Measurements from ENCODE around the gene SLC24A3. TPM values are rescaled to one million over a fixed set of nuclear protein-coding genes. Genes with fewer than 3 reads are reported as not detected.

SLC24A3 gene
- polyA plus RNA-seq, 1 donor (not counting 4 experiments of a cell fraction or from before 2014, with no cell fraction given) = 0.17 TPM

GRCh38 chr20:19492116-19492515 is 279.7 kb downstream of the SLC24A3 start:
- H3K4me3 ChIP-seq (ENCODE audit: control insufficient read depth in 2 of 3, extremely low read depth in 1 of 3, insufficient read depth in 2 of 3, low read depth in 1 of 3, low read length in 3 of 3) = no peak overlapping the region
- FAIRE-seq (no peak), DNase-seq (ENCODE audit: low read depth, low spot score) (no peak)
- H3K4me1 ChIP-seq (ENCODE audit: control insufficient read depth, extremely low read depth, insufficient read depth, low read length) = no peaks in the 10 kb centered on the region
- no peaks in the 10 kb centered on the region for H3K27me3 ChIP-seq (ENCODE audit: control insufficient read depth, extremely low read depth, insufficient read depth, low read length)
- no peak overlapping the region for H2AFZ ChIP-seq (ENCODE audit: control insufficient read depth, low read length)
- no peaks in the 10 kb centered on the region for H3K9me3 ChIP-seq (ENCODE audit: control insufficient read depth, low read depth, low read length)
- H3K36me3 ChIP-seq (ENCODE audit: control insufficient read depth in 2 of 2, extremely low read depth in 1 of 2, insufficient read depth in 2 of 2, low read length in 2 of 2) = no peaks in the 10 kb centered on the region
- H3K9ac ChIP-seq (ENCODE audit: control insufficient read depth, extremely low read depth, insufficient read depth, low read length) = no peak overlapping the region
- H4K20me1 ChIP-seq (ENCODE audit: control insufficient read depth, extremely low read depth, insufficient read depth, low read length) = no peaks in the 10 kb centered on the region
- dilution Hi-C loops (cut with MboI; ENCODE audit: extremely low pct_ligation_motif_present, low sequenced_read_pairs) = no loop called here
- H3K9me1 ChIP-seq (ENCODE audit: control insufficient read depth, extremely low read depth, insufficient read depth, low read length) = no peaks in the 10 kb centered on the region
- no peaks in the 10 kb centered on the region for H3K79me2 ChIP-seq (ENCODE audit: control insufficient read depth, insufficient read depth, low read length)
- no peak overlapping the region for H3K27ac ChIP-seq (ENCODE audit: control insufficient read depth, insufficient read depth, low read length)
- H3K4me2 ChIP-seq (ENCODE audit: control insufficient read depth, extremely low read depth, insufficient read depth, low read depth, low read length) = no peak overlapping the region
- no peak for TF ChIP-seq EZH2 (IDR thresholded peaks at IDR 0.05; ENCODE audit: low read length)
- TF ChIP-seq CTCF (optimal IDR thresholded peaks at IDR 0.05 in 1 of 3, IDR thresholded peaks at IDR 0.05 in 1 of 3, conservative IDR thresholded peaks at IDR 0.05 in 1 of 3; ENCODE audit: extremely low read depth in 1 of 3, insufficient read depth in 2 of 3, low read length in 3 of 3) = no peak

- Histone ChIP-seq H3K9me3 (ENCODE audit: control insufficient read depth, low read depth, low read length) (no peaks in the 10 kb centered on the region), H3K36me3 (ENCODE audit: control insufficient read depth in 2 of 2, extremely low read depth in 1 of 2, insufficient read depth in 2 of 2, low read length in 2 of 2) (no peaks in the 10 kb centered on the region), H3K4me1 (ENCODE audit: control insufficient read depth, extremely low read depth, insufficient read depth, low read length) (no peaks in the 10 kb centered on the region), H3K79me2 (ENCODE audit: control insufficient read depth, insufficient read depth, low read length) (no peaks in the 10 kb centered on the region), H3K4me3 (ENCODE audit: control insufficient read depth in 2 of 3, extremely low read depth in 1 of 3, insufficient read depth in 2 of 3, low read depth in 1 of 3, low read length in 3 of 3) (no peak overlapping the region), H3K27me3 (ENCODE audit: control insufficient read depth, extremely low read depth, insufficient read depth, low read length) (no peaks in the 10 kb centered on the region), H3K27ac (ENCODE audit: control insufficient read depth, insufficient read depth, low read length) (no peak overlapping the region), H3K4me2 (ENCODE audit: control insufficient read depth, extremely low read depth, insufficient read depth, low read depth, low read length) (no peak overlapping the region), H2AFZ (ENCODE audit: control insufficient read depth, low read length) (no peak overlapping the region), H3K9ac (ENCODE audit: control insufficient read depth, extremely low read depth, insufficient read depth, low read length) (no peak overlapping the region), H4K20me1 (ENCODE audit: control insufficient read depth, extremely low read depth, insufficient read depth, low read length) (no peaks in the 10 kb centered on the region), H3K9me1 (ENCODE audit: control insufficient read depth, extremely low read depth, insufficient read depth, low read length) (no peaks in the 10 kb centered on the region)
- dilution Hi-C loops (cut with MboI; ENCODE audit: extremely low pct_ligation_motif_present, low sequenced_read_pairs) = no loop called here
- DNase-seq (ENCODE audit: low read depth, low spot score) = no peak
- no peak for FAIRE-seq
- TF ChIP-seq CTCF (optimal IDR thresholded peaks at IDR 0.05 in 1 of 3, IDR thresholded peaks at IDR 0.05 in 1 of 3, conservative IDR thresholded peaks at IDR 0.05 in 1 of 3; ENCODE audit: extremely low read depth in 1 of 3, insufficient read depth in 2 of 3, low read length in 3 of 3) (no peak), EZH2 (IDR thresholded peaks at IDR 0.05; ENCODE audit: low read length) (no peak)
Measured at GRCh38 chr20:19492687-19493336, 280.4 kb downstream of the SLC24A3 start.
